ENCODE measurements around the gene ZFAND3.

GRCh38 chr6:38194589-38194988 is 375.1 kb downstream of the ZFAND3 start:
- no peak for TF ChIP-seq POLR2A (IDR thresholded peaks at IDR 0.05; ENCODE audit: low read length)
- TF ChIP-seq GATA1 (IDR thresholded peaks at IDR 0.05; ENCODE audit: low read depth, low read length): no peak

Measured in erythroblast (primary cell).